GM23248 (cell line): Measurements from ENCODE around the gene ASPRV1. TPM values are rescaled to one million over a fixed set of nuclear protein-coding genes. Genes with fewer than 3 reads are reported as not detected.

ENCODE experiments used
- DNase-seq: peaks from one replicate; pipeline ENCODE4 v3.0.0-alpha.2; 2015
- H2AFZ ChIP-seq: fragments of 200-600 bp; sonication (generic); 2 replicates; pipeline ENCODE4 v1.6.1; 2016; ENCODE audit warnings: antibody characterized with exemption
- H3F3A ChIP-seq: fragments of 200-600 bp; sonication (generic); 2 replicates; pipeline ENCODE4 v1.6.1; 2016; ENCODE audit warnings: mild to moderate bottlenecking, antibody characterized with exemption, mixed run types; ENCODE audit not compliant: insufficient read depth
- H3K27ac ChIP-seq: fragments of 200-600 bp; sonication (generic); 2 replicates; pipeline ENCODE4 v1.5.1; 2016; ENCODE audit warnings: mild to moderate bottlenecking
- H3K27me3 ChIP-seq: fragments of 200-600 bp; sonication (generic); replicated peaks from 2 replicates; pipeline ENCODE4 v1.6.1; 2016; ENCODE audit warnings: mild to moderate bottlenecking; ENCODE audit not compliant: insufficient read depth
- H3K36me3 ChIP-seq: fragments of 200-600 bp; sonication (generic); 2 replicates; pipeline ENCODE4 v1.6.1; 2016; ENCODE audit warnings: low read depth, mild to moderate bottlenecking
- H3K4me1 ChIP-seq: fragments of 200-600 bp; sonication (generic); 2 replicates; pipeline ENCODE4 v1.6.1; 2016; ENCODE audit warnings: mild to moderate bottlenecking; ENCODE audit not compliant: insufficient read depth
- H3K4me2 ChIP-seq: fragments of 200-600 bp; sonication (generic); one replicate; pipeline ENCODE4 v1.6.1; 2016; ENCODE audit warnings: mild to moderate bottlenecking; ENCODE audit not compliant: unreplicated experiment
- H3K4me3 ChIP-seq: fragments of 200-600 bp; sonication (generic); 2 replicates; pipeline ENCODE4 v1.5.1; 2016; ENCODE audit warnings: mild to moderate bottlenecking
- H3K79me2 ChIP-seq: fragments of 200-600 bp; sonication (generic); 2 replicates; pipeline ENCODE4 v1.6.1; 2016; ENCODE audit warnings: mild to moderate bottlenecking; ENCODE audit not compliant: insufficient read depth
- H3K9ac ChIP-seq: fragments of 200-600 bp; sonication (generic); 2 replicates; pipeline ENCODE4 v1.6.1; 2016; ENCODE audit warnings: mild to moderate bottlenecking
- H3K9me2 ChIP-seq: fragments of 200-600 bp; sonication (generic); 2 replicates; pipeline ENCODE4 v1.6.1; 2016; ENCODE audit warnings: mixed run types, mild to moderate bottlenecking, moderate library complexity; ENCODE audit not compliant: insufficient read depth
- H3K9me3 ChIP-seq: fragments of 200-600 bp; sonication (generic); one replicate; pipeline ENCODE4 v1.6.1; 2017; ENCODE audit warnings: low read depth
- H4K20me1 ChIP-seq: fragments of 200-600 bp; sonication (generic); 2 replicates; pipeline ENCODE4 v1.6.0; 2016; ENCODE audit not compliant: insufficient read depth
- EZH2 ChIP-seq: fragments of 200-600 bp; sonication (generic); IDR thresholded peaks from 2 replicates; pipeline ENCODE4 v1.6.1; 2018; ENCODE audit warnings: antibody characterized with exemption, mild to moderate bottlenecking; ENCODE audit not compliant: insufficient read depth, poor library complexity, severe bottlenecking
- EZH2phosphoT487 ChIP-seq: fragments of 200-600 bp; sonication (generic); IDR thresholded peaks from 2 replicates; pipeline ENCODE4 v1.6.1; 2018; ENCODE audit warnings: antibody characterized with exemption, moderate library complexity, mild to moderate bottlenecking, low read depth; ENCODE audit not compliant: insufficient read depth
- whole genome bisulfite sequencing, 2 experiments: methylation state at CpG; one replicate each; pipeline ENCODE4 v1.1.6; 2015 to 2017; ENCODE audit warnings: low lambda C conversion rate in 2 of 2, low coverage in 1 of 2; ENCODE audit errors: missing lambda C conversion rate in 2 of 2; 5-methylcytosine and 5-hydroxymethylcytosine counted together
- in situ Hi-C: fragments of 300-500 bp; cut with MboI; formaldehyde crosslinking; loops from 2 replicates; pipeline ENCODE4 v1.15.0; 2020
- polyA plus RNA-seq: library from polyadenylated mRNA; unstranded; fragments of >200 nt; fragmentation: Nextera tagmentation; extraction: Ambion mirVana; gene quantifications from 2 replicates; pipeline ENCODE4 v1.2.1, GENCODE V29; 2016
- total RNA-seq: library from RNA; depleted of rRNA; stranded (reverse); fragments of >200 nt; shearing (Covaris generic); gene quantifications from 2 replicates; pipeline ENCODE4 v1.2.3, GENCODE V29; 2014

The ASPRV1 gene
- total and polyA plus RNA-seq, 2 experiments from 2014 or later = 0.24 to 0.86 TPM

- peak; percentile 33 for DNase-seq
Measured at GRCh38 chr2:69979902-69980807, 18.7 kb upstream of the ASPRV1 start.

GRCh38 chr2:69977906-69978482, 16.6 kb upstream of the ASPRV1 start:
- TF ChIP-seq EZH2phosphoT487 (no peak), EZH2 (no peak)
- no peaks in the 10 kb centered on the region for H4K20me1 ChIP-seq
- no peaks in the 10 kb centered on the region for H3K9me3 ChIP-seq
- WGBS, 2 experiments = 56 to 75% methylated on average over 4 of the region's 4 CpGs
- no peak overlapping the region for H3K4me3 ChIP-seq
- H3K36me3 ChIP-seq = no peaks in the 10 kb centered on the region
- H3K4me2 ChIP-seq = no peak overlapping the region
- H3F3A ChIP-seq = no peaks in the 10 kb centered on the region
- H3K9ac ChIP-seq = no peak overlapping the region
- H3K9me2 ChIP-seq = no peaks in the 10 kb centered on the region
- 0 out of 2 replicates have a peak, but pooled peaks cover 5% of the 10 kb centered on the region for H3K4me1 ChIP-seq
- no peak overlapping the region for H3K27ac ChIP-seq
- H2AFZ ChIP-seq = no peak overlapping the region
- in situ Hi-C loops = no loop called here
- DNase-seq = no peak
- H3K27me3 ChIP-seq = no peaks in the 10 kb centered on the region
- H3K79me2 ChIP-seq = no peaks in the 10 kb centered on the region

More at GRCh38 chr2:69979902-69980807, 18.7 kb upstream of the ASPRV1 start:
- Histone ChIP-seq H3K4me2 (no peak overlapping the region), H3F3A (no peaks in the 10 kb centered on the region), H4K20me1 (no peaks in the 10 kb centered on the region), H3K9me2 (no peaks in the 10 kb centered on the region), H3K9me3 (no peaks in the 10 kb centered on the region), H3K27ac (no peak overlapping the region), H2AFZ (no peak overlapping the region), H3K4me1 (no peaks in the 10 kb centered on the region), H3K27me3 (no peaks in the 10 kb centered on the region), H3K9ac (no peak overlapping the region), H3K4me3 (no peak overlapping the region), H3K36me3 (no peaks in the 10 kb centered on the region), H3K79me2 (no peaks in the 10 kb centered on the region)
- in situ Hi-C loops = no loop called here
- no peak for TF ChIP-seq EZH2
- TF ChIP-seq EZH2phosphoT487 = no peak
- WGBS, 2 experiments = 66 to 67% methylated on average over 8 of the region's 8 CpGs

- Histone ChIP-seq H3K36me3 (no peaks in the 10 kb centered on the region), H3K4me1 (0 out of 2 replicates have a peak, but pooled peaks cover 6% of the 10 kb centered on the region), H3K27me3 (no peaks in the 10 kb centered on the region), H3K79me2 (no peaks in the 10 kb centered on the region), H3K4me3 (no peak overlapping the region), H3K9ac (no peak overlapping the region), H3K4me2 (no peak overlapping the region), H2AFZ (no peak overlapping the region), H3K9me2 (no peaks in the 10 kb centered on the region), H3K9me3 (no peaks in the 10 kb centered on the region), H3K27ac (no peak overlapping the region), H3F3A (no peaks in the 10 kb centered on the region), H4K20me1 (no peaks in the 10 kb centered on the region)
- DNase-seq = no peak
- 89 to 91% methylated on average over 8 of the region's 8 CpGs for WGBS, 2 experiments
- in situ Hi-C loops = no loop called here
- TF ChIP-seq EZH2 (no peak), EZH2phosphoT487 (no peak)
Measured at GRCh38 chr2:69977186-69977585, 15.8 kb upstream of the ASPRV1 start.

- H2AFZ ChIP-seq = no peak overlapping the region
- no peaks in the 10 kb centered on the region for H3K79me2 ChIP-seq
- no peak overlapping the region for H3K9ac ChIP-seq
- no peak for TF ChIP-seq EZH2phosphoT487
- TF ChIP-seq EZH2 = no peak
- H3K27ac ChIP-seq = no peak overlapping the region
- no peaks in the 10 kb centered on the region for H3F3A ChIP-seq
- H3K4me2 ChIP-seq = no peak overlapping the region
- H3K4me1 ChIP-seq = 0 out of 2 replicates have a peak, but pooled peaks cover 6% of the 10 kb centered on the region
- H3K9me3 ChIP-seq = no peaks in the 10 kb centered on the region
- H3K9me2 ChIP-seq = no peaks in the 10 kb centered on the region
- H3K4me3 ChIP-seq = no peak overlapping the region
- 80 to 82% methylated on average over 13 of the region's 13 CpGs for WGBS, 2 experiments
- H4K20me1 ChIP-seq = no peaks in the 10 kb centered on the region
- no peaks in the 10 kb centered on the region for H3K27me3 ChIP-seq
- no peaks in the 10 kb centered on the region for H3K36me3 ChIP-seq
- no peak for DNase-seq
- in situ Hi-C loops = no loop called here
Measured at GRCh38 chr2:69975853-69976462, 14.5 kb upstream of the ASPRV1 start.
